Hematopoietic multipotent progenitor cell treated with erythropoietin and hydrocortisone succinate and interleukin-3 and kit ligand, for 4 days (in vitro differentiated cells): ENCODE measurements around the gene VAMP7.
A peak's percentile ranks its signal among the peaks of the same experiment; 100 is the strongest.
"Not testable (repeated sequence)": the region's sequence is repeated elsewhere in the genome, so short reads cannot be mapped to it uniquely, and the experiment has no call there.

ENCODE experiments used
- DNase-seq: peaks from one replicate; pipeline ENCODE4 v3.0.0-alpha.2; 2015

VAMP7 gene

DNA sequence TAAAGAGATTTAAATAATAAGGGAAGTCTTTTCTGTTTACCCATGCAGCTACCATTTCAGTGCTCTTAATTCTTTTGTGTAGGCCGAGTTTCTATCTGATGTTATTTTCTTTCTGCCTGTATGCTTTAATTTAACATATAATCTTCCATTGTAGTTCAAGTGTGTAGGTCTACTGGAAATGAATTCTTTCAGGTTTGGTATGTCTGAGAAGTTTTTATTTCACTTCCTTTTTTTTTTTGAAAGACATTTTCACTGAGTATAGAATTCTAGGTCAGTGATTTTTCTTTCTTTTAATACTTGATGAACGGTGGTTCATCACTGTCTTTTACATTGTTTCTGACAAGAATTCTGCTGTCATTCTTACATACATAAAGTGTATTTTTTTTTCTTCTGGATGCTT, 42.1 kb downstream of the VAMP7 start:
- no peak for DNase-seq

DNA sequence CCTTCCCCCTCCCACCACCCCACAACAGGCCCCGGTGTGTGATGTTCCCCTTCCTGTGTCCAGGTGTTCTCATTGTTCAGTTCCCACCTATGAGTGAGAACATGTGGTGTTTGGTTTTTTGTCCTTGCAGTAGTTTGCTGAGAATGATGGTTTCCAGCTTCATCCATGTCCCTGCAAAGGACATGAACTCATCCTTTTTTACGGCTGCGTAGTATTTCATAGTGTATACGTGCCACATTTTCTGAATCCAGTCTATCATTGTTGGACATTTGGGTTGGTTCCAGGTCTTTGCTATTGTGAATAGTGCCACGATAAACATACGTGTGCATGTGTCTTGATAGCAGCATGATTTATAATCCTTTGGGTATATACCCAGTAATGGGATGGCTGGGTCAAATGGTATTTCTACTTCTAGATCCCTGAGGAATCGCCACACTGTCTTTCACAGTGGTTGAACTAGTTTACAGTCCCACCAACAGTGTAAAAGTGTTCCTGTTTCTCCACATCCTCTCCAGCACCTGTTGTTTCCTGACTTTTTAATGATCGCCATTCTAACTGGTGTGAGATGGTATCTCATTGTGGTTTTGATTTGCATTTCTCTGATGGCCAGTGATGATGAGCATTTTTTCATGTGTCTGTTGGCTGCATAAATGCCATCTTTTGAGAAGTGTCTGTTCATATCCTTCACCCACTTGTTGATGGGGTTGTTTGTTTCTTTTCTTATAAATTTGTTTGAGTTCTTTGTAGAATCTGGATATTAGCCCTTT, 49.9 kb downstream of the VAMP7 start:
- not testable (repeated sequence) for DNase-seq

DNA sequence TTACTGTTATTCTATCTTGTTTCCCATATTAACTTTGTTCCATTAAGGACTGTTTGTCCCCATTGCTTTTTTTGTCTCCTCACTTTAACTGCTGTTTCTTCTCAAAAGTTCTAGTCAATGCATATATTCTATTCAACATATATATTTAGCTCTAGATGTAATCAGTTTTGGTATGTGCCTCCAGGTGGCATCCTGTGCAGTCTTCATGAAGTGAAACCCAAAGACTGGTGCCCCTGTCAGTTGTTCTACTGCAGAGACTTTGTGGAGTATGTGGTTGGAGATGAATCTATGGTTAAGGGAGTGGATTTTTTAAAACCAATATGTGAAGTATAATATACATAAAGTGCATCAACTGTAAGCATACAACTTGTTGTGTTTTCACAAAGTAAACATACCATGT, 57.0 kb downstream of the VAMP7 start:
- DNase-seq = no peak

DNA sequence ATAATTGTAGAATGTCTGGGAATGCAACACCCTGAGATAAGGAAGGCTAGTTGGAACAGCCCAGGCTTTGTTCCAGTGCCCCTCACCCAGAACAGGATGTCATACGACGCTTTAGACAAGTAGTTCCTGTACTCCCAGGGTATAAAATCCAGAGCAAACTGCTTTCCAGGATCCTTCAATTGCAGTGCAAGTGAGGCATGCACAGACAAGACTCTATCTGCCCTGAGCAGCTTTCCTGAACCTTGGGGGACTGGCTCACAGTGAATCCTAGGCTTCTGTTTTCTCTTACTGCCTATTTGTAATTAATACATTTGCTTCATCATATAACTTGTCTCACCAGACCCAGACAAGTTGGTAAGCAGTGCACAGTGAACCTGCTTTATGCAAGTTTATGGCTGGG, 68.0 kb downstream of the VAMP7 start:
- DNase-seq = no peak

- DNase-seq = no peak
Observed at GRCh38 chrX:155951237-155951789, 70.2 kb downstream of the VAMP7 start.

GRCh38 chrX:155953055-155953454, 71.9 kb downstream of the VAMP7 start:
- no peak for DNase-seq

DNA sequence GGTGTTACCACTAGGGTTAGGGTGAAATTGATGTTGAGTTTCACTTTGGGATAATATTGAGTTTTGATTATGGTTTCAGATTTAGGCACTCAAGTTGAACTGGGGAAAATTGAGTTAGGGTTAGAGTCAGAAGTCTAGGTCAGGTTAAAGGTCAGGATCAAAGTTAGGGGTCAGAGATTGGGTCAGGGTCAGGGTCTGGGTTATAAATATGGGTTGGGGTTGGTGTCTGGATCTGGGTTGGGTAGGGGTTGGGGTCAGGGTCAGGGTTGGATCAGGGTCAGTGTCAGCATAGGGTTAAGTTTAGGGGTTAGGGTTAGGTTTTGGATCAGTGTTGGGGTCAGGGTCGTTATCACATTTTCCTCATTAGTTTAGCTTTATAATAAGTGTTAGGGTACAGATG, 73.6 kb downstream of the VAMP7 start:
- DNase-seq = no peak

DNA sequence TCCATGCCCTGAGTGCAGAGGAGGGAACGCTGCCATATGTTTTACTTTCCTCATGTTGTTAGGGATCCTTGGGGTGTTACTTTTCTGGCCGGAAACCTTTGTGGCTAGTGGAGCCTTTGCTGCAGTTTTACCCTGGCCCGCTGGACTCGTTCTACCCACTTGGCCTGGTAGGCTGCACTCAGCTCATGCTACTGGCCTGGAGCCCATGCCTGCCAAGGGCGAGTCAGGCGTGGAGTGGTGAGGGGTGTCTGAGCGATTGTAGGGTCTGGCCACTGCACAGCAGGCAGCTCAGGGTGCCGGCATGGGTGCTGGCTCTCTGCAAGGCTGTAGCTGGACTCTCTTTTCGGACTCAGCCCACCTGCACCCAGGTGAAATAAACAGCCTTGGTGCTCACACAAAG, 75.0 kb downstream of the VAMP7 start:
- no peak for DNase-seq

DNA sequence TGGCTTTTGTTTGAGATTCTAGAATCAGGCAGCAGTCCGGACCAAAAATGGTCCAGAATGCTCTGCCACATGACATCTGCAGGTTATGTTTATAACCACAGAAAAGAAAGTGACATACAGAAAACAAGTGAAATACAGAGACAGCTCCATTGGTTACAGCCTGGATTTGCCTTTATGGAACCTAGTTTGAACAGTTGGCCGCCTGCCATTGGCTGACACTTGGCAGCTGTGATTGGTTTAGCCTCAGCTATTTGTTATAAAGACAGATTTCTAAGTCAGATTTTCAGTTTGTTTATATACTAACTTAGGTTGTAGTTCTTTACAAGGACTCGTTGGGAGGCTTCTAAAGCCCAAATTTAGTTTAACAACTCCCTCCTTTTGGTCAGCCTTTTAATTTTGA, 75.5 kb downstream of the VAMP7 start:
- DNase-seq = no peak

DNA sequence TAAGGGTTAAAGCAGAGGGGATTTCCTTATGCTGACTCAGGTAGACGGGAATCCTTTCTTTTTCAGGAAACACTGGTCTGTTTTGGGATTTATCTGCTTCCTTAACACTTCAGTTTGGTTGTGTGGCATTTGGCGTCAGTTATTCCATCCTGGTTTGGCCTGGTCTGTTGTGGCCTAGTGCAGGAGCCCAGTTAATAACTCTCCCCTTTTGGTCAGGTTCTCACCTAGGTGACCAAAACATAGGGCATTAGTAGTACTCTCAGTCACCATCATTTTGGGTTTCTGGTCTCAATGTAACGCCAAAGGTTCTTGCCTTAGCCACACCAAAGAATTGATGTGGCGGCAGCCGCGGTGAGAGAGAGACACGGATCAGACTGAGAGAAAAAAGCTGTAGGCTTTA, 76.7 kb downstream of the VAMP7 start:
- DNase-seq = no peak

DNA sequence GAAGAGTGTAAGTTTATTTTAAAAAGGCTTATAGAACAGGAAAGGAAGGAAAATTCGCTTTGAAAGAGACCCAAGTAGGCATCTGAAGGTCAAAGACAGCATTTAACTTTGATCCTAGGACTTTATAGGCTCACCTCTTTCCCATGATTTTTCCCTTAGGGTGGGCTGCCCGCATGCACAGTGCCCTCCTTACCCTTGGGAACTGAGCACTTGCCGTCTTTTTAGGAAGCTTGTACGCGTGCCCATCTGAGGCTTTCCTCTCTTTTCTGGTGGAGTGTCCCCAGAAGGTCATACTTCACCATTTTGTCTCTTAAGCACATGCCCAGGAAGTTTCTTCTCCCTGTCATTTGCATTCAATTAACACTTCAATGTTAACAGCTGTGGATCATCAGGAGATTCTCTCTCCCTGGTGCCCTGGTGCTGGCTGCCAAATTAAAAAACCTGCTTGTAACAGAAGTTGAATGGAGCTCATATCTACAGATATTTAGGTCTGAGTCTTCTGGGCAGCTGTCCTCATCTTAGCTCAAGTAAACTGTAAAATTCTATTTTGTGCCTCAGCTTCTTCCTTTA, 78.0 kb downstream of the VAMP7 start:
- DNase-seq = no peak

GRCh38 chrX:155962906-155963305, 81.8 kb downstream of the VAMP7 start:
- DNase-seq = no peak

GRCh38 chrX:155966876-155967275, 85.7 kb downstream of the VAMP7 start:
- DNase-seq = peak; percentile 93

DNA sequence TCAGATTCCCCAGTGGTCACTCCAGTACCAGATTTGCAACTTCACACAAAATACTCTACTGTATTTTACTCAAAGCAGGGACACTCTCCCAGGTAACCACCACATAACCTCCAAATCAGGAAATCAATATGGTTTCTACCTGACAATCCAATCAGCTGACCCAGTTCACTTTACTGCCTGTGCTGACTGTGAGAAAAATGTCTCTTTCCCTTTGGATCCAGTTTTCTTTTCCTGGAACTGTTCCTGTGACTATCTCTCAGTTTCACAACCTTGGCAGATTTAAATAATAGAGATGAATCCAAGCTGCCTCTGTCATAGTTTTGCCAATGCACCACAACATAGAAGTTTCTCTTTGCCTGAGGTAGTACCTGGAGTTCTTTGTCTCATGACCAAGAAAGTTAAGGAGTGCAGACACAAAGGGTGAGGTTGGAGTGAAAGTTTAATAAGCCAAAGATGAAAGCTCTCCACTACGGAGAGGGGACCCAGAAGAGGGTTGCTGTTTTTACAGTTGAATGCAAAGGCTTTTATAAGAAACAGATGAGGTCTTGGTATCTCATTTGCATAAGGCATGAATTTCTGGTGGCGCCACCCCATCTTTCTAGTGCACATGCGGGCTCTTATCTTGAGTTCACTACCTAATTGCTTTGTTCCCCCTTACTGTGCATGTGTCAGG, 86.6 kb downstream of the VAMP7 start:
- DNase-seq = no peak

DNA sequence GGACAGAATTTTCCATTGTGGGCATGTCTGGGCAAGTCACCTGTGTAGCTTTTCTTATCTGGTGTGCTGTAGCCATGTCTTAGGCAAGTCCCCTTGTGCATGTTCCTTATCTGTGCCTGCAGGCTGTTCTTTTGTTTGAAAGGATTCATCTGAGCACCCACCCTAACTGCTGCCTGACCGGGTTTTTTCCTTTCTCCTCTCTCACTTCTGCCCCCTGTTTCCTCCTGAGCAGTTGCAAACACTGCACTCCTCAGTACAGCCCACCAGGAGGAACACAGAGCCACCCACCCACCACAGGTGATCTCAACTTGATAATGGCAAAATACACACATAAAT, 87.1 kb downstream of the VAMP7 start:
- peak; percentile 46 for DNase-seq

DNA sequence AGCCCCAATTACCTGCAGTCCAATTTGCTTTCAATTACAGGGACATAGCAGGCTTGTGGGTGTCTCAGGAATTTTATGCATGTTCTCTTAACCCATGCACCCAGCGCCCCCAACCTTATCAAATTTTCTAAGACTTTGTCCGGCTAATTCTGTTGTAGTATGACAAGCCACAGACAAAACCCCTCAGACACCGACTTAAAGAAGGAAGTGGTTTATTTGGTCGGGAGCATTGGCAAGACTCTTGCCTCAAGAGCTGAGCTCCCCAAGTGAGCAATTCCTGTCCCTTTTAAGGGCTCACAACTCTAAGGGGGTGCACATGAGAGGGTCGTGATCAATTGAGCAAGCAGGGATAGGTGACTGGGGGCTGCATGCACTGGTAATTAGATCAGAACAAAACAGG, 87.6 kb downstream of the VAMP7 start:
- DNase-seq = peak; percentile 58

DNA sequence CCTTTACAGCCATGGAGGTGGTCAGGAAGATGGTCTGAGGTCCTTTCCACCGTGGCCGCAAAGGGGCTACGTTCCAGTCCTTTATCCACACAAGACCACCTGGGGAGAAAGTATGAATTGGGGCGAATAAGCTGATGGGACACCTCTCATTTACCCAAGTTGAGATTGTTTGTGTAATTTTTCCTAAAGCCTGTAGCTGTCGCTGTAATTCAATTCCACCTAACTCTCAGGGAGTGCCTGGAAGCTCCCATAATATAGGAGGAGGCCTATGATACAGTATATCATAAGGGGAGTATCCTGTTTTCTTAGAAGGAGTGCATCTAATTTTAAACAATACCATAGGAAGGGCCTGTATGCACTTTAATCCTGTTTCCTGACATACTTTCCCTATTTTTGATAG, 90.5 kb downstream of the VAMP7 start:
- peak; percentile 68 for DNase-seq

DNA sequence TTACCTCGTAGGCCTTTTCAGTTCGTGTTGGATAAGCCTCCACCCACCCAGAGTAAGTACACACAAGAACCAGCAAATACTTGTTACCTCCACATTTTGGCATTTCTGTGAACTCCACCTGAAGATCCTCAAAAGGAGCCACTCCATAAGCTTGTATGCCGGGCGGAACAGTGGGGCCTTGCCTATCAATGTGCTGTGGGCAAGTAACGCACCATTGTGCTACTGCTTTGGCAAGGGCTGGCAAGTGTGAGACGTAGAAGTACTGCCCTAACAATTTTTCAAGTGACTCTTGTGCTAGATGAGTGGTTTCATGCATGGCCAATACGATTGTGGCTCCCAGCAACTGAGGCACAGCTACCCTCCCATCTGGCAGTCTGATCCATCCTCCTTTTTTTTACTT, 91.1 kb downstream of the VAMP7 start:
- DNase-seq = not testable (repeated sequence)

- DNase-seq = no peak
Observed at GRCh38 chrX:155983326-155983725, 102.2 kb downstream of the VAMP7 start.

DNA sequence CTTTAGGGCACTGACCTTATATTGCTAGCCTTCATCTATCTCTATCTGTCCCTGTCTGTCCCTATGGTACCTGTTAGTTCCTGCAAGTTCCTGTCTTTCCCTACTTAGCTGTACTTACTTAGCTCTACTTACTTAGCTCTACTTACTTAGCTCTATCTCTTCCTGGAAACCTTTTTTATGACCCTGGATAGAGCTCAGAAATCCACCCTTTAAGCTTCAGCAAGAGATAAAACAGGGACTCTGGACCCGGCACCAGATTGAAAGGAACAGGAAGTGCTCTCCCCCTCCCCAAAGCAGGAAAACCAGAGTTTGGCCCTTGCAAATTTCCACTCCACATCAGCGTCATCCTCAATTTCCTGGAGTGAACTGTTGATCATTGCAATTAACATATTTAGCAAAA, 104.1 kb downstream of the VAMP7 start:
- DNase-seq = no peak

DNA sequence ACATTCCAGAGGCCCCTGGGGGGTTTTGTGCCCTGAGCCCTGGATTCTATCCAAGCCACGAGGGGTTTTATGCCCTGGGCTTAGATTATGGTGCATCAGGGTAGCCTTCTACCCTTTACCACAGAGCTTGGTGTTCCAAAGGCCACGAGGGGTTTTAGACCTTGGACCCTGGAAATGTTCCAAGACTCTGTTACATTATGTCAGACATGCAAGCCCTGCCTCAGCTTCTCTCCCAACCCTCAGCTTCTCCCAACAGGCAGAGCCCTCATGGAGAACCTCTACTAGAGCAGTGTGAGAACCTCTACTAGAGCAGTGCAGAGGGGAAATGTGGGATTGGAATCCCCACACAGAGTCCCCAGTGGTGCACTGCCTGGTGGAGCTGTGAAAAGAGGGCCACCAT, 105.8 kb downstream of the VAMP7 start:
- not testable (repeated sequence) for DNase-seq

DNA sequence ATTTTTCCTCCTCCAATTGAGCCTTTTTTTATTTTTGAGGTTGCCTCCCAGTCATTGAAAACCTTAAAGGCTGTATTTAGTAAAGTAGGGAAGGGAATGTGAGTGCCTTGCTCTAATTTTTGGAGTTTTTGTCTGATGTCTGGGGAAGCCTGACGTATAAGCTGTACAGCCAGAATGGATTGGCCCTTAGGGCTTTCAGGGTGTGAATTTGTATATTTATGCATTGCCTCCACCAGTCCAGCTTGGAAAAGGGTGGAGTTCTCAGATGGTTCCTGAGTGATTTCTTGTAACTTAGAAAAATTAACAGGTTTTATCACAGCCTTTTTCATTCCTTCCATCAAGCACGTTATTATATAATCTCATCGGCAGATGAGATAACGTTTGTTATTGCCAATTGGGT, 107.7 kb downstream of the VAMP7 start:
- no peak for DNase-seq
